ENCODE results near the gene TMEM255B.

GRCh38 chr13:113731192-113732175 is 27.5 kb upstream of the TMEM255B start:
- TF ChIP-seq GATA2 (IDR thresholded peaks at IDR 0.05; ENCODE audit: low read depth, low read length): no peak
- TF ChIP-seq GATA3 (IDR thresholded peaks at IDR 0.05; ENCODE audit: low read depth, low read length): no peak
